Erythroblast (primary cell): ENCODE data around the gene RAMACL.

Experiments used
- DNase-seq, 2 experiments: peaks; one replicate each; lab custom pipeline; 2025; lab: John Stamatoyannopoulos, UW
- GATA1 ChIP-seq: IDR thresholded peaks from 2 replicates; pipeline ENCODE4 v1.6.1; 2011; ENCODE audit warnings: low read depth, mild to moderate bottlenecking, control low read depth, low read length, moderate library complexity
- POLR2A ChIP-seq: IDR thresholded peaks from 2 replicates; pipeline ENCODE4 v1.6.1; 2011; ENCODE audit warnings: mild to moderate bottlenecking, low read length

RAMACL gene

DNA sequence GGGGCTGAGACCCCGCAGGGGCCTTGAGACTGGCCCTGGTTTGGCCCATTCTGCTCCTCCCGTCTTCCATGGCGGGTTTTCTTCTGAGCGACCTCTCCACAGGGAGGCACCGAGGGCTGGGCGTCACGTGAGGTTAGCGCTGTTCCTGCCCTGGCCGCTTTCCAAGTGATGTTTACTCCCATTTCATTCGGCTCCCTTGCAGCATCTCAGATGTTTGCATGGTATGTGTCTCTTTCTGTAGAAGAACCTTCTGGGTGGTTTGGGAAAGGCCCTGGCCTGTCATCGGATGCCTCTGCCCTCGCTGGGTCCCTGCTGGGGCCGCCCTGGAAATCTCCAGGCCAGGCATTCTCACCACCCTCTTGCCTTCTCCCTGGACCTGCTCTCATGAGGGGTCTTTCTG is 17.3 kb downstream of the RAMACL start:
- DNase-seq, result no peak
- TF ChIP-seq POLR2A, result no peak
- TF ChIP-seq GATA1, result no peak

DNA sequence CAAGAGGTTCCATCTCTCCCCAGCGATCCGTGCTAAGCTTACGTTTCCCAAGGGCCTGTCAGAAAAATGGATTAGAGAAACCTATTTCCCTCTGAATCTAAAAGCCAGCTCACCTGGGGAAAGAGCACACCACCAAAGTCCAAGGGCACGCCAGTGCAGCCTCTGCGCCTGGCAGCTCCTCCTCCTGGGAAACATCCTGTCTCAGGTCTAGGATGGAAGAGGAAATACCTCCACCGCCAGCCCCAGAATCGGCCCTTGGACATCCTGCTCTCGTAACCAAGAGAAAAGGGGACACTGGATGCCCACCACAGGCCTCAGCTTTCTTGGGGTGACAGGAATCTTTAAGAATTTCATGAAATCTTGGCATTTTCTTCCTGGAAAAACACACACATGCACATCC is 18.7 kb downstream of the RAMACL start:
- no peak for TF ChIP-seq POLR2A
- TF ChIP-seq GATA1, result no peak
- DNase-seq, result no peak

- DNase-seq, result no peak
- TF ChIP-seq GATA1 (no peak), POLR2A (no peak)
Measured at GRCh38 chr6:166567107-166567506, 19.4 kb downstream of the RAMACL start.

DNA sequence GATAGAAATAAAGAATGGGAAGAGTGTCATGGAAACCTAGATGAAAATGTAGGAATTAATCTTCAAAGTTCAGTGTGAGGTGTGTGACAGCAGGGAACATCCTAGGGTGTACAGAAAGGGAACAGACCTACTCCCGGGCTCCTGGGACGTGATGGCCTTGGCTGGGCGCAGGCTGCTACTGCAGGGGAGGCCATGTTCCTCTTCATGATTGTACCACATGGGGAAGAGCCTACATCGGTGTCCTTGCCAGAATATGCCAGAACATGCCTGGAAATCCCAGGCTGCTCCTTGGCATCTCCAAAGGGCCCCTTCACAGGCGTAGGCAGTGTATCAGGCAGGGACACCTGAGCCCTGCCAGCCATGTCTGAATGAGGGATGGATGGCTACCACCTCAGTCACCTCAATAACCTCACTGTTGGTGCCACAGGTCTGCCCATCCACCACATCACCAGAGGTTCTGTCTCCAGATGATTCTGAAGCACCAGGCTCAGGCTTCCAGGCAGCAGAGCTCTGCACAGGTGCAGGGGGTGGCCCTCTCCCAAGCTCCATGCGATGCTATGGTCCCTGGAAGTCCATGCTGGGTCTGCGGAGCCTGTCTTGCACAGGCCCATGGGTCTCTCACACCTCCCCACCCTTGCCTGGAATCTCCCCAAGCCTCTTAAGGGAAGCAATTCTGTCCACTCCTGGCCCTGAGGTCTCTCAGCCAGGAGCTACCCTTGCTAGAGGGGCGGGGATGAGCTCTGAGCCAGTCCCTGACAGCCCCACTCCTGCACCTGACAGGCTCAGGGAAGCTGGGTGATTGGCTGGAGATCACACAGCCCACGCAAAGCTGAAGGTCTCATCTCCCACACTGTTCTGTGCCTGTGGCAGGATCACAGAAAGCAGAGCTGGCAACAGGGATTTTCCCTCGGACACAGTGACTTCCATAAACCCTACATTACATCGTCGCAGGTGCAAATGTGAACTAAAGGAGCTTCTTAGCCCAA is 20.2 kb downstream of the RAMACL start:
- no peak for DNase-seq
- TF ChIP-seq POLR2A, result no peak
- no peak for TF ChIP-seq GATA1

DNA sequence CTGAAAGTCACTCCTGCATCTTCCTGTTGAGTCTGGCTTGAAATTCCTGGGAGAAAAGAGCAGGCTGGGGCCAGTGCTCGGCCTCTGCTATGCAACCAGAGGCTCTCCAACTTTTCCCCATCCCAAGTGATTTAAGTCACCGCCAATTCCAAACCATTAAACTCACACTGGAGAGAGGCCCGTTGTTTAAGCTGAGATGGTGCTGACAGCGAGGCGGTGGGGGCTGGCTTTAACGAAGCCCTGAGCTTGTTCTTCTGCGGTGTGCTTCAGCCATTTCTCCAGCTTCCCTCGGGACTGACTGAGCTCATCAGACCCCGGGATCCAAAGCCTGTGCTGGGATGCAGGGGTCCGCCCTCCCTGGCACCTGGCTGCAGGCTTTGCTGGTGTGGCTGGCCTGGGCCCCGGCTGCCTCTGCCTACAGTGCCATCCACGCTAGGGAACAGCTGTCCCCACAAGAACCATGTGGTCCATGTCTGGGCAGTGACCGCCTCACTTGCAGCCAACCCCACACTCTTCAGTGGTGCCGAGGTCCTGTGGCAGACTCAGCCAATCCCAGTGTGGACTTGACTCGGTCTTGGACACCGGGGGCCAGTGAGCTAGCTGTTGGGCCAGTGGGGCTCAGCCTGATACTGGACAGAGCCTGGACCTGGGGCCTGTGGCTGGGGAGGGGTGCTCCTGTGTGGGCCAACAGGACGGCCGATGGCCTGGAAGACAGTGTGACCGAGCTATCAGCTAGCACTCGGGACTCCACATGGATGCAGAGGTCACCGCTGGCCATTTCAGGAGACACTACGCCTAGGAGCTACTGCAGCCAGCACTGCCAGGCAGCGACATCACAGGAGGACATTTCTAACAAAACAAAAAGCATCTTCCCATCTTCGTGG is 21.2 kb downstream of the RAMACL start:
- no peak for TF ChIP-seq GATA1
- no peak for TF ChIP-seq POLR2A
- no peak for DNase-seq

GRCh38 chr6:166563805-166564204 is 22.7 kb downstream of the RAMACL start:
- no peak for DNase-seq
- TF ChIP-seq POLR2A (no peak), GATA1 (no peak)

DNA sequence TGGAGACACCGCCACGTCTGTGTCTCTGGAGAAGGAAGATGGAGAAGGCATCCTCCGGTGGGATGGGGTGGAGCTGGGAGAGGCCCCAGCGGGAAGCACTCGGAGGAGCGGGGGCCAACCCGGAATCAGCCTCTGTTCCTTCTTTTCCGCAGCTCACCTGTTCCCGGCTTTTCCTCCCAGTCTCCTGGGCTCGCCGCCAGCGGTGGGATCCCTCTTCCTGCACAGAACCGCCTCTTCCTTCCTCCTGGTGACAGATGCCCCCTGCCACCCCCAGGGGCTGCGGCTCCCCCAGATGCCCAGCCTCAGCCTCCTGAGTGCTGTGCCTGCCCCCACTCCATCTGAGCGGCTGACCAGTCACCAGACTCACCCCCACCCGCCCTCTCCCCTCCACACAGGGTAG is 23.3 kb downstream of the RAMACL start:
- no peak for DNase-seq
- no peak for TF ChIP-seq POLR2A
- TF ChIP-seq GATA1, result no peak

DNA sequence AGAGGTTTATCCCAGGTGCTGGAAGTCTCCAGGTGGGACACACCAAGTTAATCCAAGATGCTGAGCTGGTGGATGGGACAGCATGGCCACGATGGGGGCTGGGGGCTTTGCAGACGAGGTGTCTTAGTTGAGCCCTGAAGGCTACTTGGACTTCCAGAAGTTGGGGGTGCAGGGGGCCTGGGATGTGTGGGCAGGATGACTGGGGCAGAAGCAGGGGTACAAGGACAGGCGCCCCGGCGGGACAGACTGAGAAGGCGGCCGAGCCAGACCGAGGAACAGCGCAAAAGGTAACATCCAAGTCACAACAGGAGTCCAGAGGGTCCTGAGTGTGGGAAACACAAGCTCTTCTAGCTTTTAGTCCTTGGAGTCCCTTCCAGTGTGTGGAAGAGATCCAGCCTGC is 23.8 kb downstream of the RAMACL start:
- no peak for TF ChIP-seq POLR2A
- TF ChIP-seq GATA1, result no peak

GRCh38 chr6:166561771-166562359 is 24.6 kb downstream of the RAMACL start:
- TF ChIP-seq POLR2A, result no peak
- TF ChIP-seq GATA1, result no peak
- DNase-seq, result no peak

More for the DNA sequence above, 23.8 kb downstream of the RAMACL start:
- no peak for DNase-seq

GRCh38 chr6:166560222-166560621 is 26.3 kb downstream of the RAMACL start:
- no peak for TF ChIP-seq GATA1
- TF ChIP-seq POLR2A, result no peak
- no peak for DNase-seq

- TF ChIP-seq GATA1, result no peak
Measured at GRCh38 chr6:166559662-166560061, 26.8 kb downstream of the RAMACL start.

GRCh38 chr6:166559211-166559610 is 27.3 kb downstream of the RAMACL start:
- DNase-seq, result no peak
- TF ChIP-seq GATA1 (no peak), POLR2A (no peak)

More at GRCh38 chr6:166559662-166560061, 26.8 kb downstream of the RAMACL start:
- DNase-seq, result no peak

GRCh38 chr6:166558156-166559005 is 28.1 kb downstream of the RAMACL start:
- DNase-seq, result no peak
- TF ChIP-seq GATA1 (no peak), POLR2A (no peak)
